ENCODE results near the gene ARHGAP18. TPM values are rescaled to one million over a fixed set of nuclear protein-coding genes. Genes with fewer than 3 reads are reported as not detected.
A peak's percentile ranks its signal among the peaks of the same experiment; 100 is the strongest.

ARHGAP18 gene
- total RNA-seq, 6 donors from 2014 or later = 30.4 to 56.8 (median 48.9) TPM

- ATAC-seq (ENCODE audit: low FRiP score in 2 of 2) (no peak), DNase-seq (no peak)
- H3K27ac ChIP-seq = peak overlapping the region in 2 of 4 donors; percentile 36 to 80
- no peaks in the 10 kb centered on the region for H3K36me3 ChIP-seq
- peaks cover 30 to 62% (median 40%) of the 10 kb centered on the region in 4 donors for H3K4me1 ChIP-seq
- no peaks in the 10 kb centered on the region for H3K9me3 ChIP-seq
- WGBS, 2 donors = 84 to 91% methylated on average over 15 of the region's 15 CpGs
- no peak for TF ChIP-seq POLR2A (IDR thresholded peaks at IDR 0.05)
- H3K4me3 ChIP-seq = no peak overlapping the region
- no peaks in the 10 kb centered on the region for H3K27me3 ChIP-seq
Measured at GRCh38 chr6:129648819-129649491, 61.0 kb downstream of the ARHGAP18 start.

GRCh38 chr6:129647044-129647443 lies 62.9 kb downstream of the ARHGAP18 start:
- no peaks in the 10 kb centered on the region for H3K9me3 ChIP-seq
- H3K27me3 ChIP-seq = no peaks in the 10 kb centered on the region
- H3K4me1 ChIP-seq = peaks cover 30 to 60% (median 43%) of the 10 kb centered on the region in 4 donors
- no peak for TF ChIP-seq POLR2A (IDR thresholded peaks at IDR 0.05)
- TF ChIP-seq POLR2AphosphoS5 (IDR thresholded peaks at IDR 0.05) = no peak
- no peak overlapping the region for H3K4me3 ChIP-seq
- no peak for DNase-seq
- WGBS, 2 donors = 80 to 83% methylated on average over 2 of the region's 2 CpGs
- H3K27ac ChIP-seq = peak overlapping the region in 3 of 4 donors; percentile 10 to 75 (median 69)
- no peaks in the 10 kb centered on the region for H3K36me3 ChIP-seq
- no peak for ATAC-seq (ENCODE audit: low FRiP score in 2 of 2)

- Histone ChIP-seq H3K4me3 (no peak overlapping the region), H3K27ac (peak overlapping the region in 2 of 4 donors; percentile 69 to 75), H3K36me3 (no peaks in the 10 kb centered on the region), H3K9me3 (no peaks in the 10 kb centered on the region), H3K27me3 (no peaks in the 10 kb centered on the region), H3K4me1 (peaks cover 26 to 58% (median 43%) of the 10 kb centered on the region in 4 donors)
- 50 to 67% methylated on average over 5 of the region's 5 CpGs for WGBS, 2 donors
- ATAC-seq (ENCODE audit: low FRiP score in 2 of 2) (no peak), DNase-seq (no peak)
- TF ChIP-seq EP300 (IDR thresholded peaks at IDR 0.05) (no peak), POLR2A (IDR thresholded peaks at IDR 0.05) (no peak), CTCF (IDR thresholded peaks at IDR 0.05) (no peak), POLR2AphosphoS5 (IDR thresholded peaks at IDR 0.05) (no peak)
Measured at GRCh38 chr6:129646642-129647041, 63.3 kb downstream of the ARHGAP18 start.

- no peak for TF ChIP-seq POLR2AphosphoS5 (IDR thresholded peaks at IDR 0.05)
- TF ChIP-seq EP300 (IDR thresholded peaks at IDR 0.05) = no peak
- no peak for TF ChIP-seq CTCF (IDR thresholded peaks at IDR 0.05)
- no peak for TF ChIP-seq POLR2A (IDR thresholded peaks at IDR 0.05)
- no peaks in the 10 kb centered on the region for H3K9me3 ChIP-seq
- WGBS, 2 donors = 65 to 74% methylated on average over 3 of the region's 3 CpGs
Measured at GRCh38 chr6:129645830-129646579, 64.0 kb downstream of the ARHGAP18 start.

GRCh38 chr6:129645106-129645829 lies 64.7 kb downstream of the ARHGAP18 start:
- Histone ChIP-seq H3K27ac (peak overlapping the region; percentile 32 to 75 (median 58)), H3K4me1 (peaks cover 23 to 49% (median 38%) of the 10 kb centered on the region in 4 donors), H3K4me3 (no peak overlapping the region), H3K36me3 (peaks cover 0 to 9% (median 0%) of the 10 kb centered on the region in 4 donors), H3K27me3 (no peaks in the 10 kb centered on the region), H3K9me3 (no peaks in the 10 kb centered on the region)
- 47 to 50% methylated on average over 6 of the region's 6 CpGs for WGBS, 2 donors
- TF ChIP-seq POLR2AphosphoS5 (IDR thresholded peaks at IDR 0.05) (no peak), EP300 (IDR thresholded peaks at IDR 0.05) (no peak), CTCF (IDR thresholded peaks at IDR 0.05) (no peak), POLR2A (IDR thresholded peaks at IDR 0.05) (no peak)
- ATAC-seq (ENCODE audit: low FRiP score in 2 of 2) (peak in 1 of 2 donors; percentile 57), DNase-seq (no peak)

More at GRCh38 chr6:129645830-129646579, 64.0 kb downstream of the ARHGAP18 start:
- ATAC-seq (ENCODE audit: low FRiP score in 2 of 2) (no peak), DNase-seq (no peak)
- Histone ChIP-seq H3K4me3 (no peak overlapping the region), H3K4me1 (peaks cover 23 to 55% (median 40%) of the 10 kb centered on the region in 4 donors), H3K27ac (peak overlapping the region in 3 of 4 donors; percentile 46 to 75 (median 69)), H3K36me3 (peaks cover 0 to 2% (median 0%) of the 10 kb centered on the region in 4 donors), H3K27me3 (no peaks in the 10 kb centered on the region)
